ENCODE measurements around the gene OARD1.
"Not testable (repeated sequence)": the region's sequence is repeated elsewhere in the genome, so short reads cannot be mapped to it uniquely, and the experiment has no call there.

- TF ChIP-seq CTCF, POLR2A (IDR thresholded peaks at IDR 0.05): not testable (repeated sequence)
Measured at GRCh38 chr6:41015860-41016259, 56.3 kb downstream of the OARD1 start.
